ENCODE results near the gene ZNF287.
"Not testable (repeated sequence)": the region's sequence is repeated elsewhere in the genome, so short reads cannot be mapped to it uniquely, and the experiment has no call there.

ZNF287 gene

DNA sequence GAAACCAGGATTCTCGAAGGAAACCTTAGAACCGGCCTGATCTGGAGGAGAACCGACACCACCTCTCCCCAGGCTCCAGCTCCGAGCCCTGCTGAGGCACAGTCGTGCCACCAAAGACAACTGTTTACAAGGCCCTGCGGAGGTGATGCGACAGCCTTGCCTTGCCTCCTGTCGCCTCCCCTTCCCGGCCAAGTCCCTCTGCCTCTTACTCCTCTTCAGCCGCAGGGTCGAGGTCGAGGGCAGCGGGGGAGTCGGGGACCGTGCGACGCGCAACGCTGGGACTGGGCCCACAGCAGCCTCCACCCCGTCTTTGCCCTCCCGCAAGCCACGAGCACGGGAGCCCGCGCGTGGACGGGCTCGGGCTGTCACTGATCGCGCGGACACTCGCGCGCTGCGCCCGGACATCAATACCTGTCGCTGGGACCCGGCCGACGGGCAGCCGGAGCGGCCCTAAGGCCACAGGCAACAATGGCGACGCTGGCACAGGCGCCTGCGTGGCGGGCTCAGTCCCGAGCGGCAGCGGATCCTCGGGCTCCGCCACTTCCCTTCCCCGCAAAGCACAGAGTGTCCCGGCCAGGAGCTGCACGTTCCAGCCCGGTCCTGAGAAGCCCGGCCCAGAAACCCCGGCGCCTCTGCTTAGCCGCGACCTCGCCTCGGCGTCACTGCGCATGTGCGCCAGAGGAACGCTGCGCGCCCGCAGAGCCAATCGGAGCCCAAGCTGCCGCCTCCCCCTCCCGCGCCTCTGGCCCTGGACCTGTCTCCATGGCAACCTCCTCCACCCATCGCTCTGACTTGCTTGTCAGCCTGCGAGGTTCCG lies at the start of gene ZNF287:
TSS of gene ZNF287 (minus strand) at position 664 of the 817 bp plus-strand sequence. CDS start 1,473 bp downstream, outside the sequence.
- DNase-seq (ENCODE audit: low spot score) = peak; percentile 100

DNA sequence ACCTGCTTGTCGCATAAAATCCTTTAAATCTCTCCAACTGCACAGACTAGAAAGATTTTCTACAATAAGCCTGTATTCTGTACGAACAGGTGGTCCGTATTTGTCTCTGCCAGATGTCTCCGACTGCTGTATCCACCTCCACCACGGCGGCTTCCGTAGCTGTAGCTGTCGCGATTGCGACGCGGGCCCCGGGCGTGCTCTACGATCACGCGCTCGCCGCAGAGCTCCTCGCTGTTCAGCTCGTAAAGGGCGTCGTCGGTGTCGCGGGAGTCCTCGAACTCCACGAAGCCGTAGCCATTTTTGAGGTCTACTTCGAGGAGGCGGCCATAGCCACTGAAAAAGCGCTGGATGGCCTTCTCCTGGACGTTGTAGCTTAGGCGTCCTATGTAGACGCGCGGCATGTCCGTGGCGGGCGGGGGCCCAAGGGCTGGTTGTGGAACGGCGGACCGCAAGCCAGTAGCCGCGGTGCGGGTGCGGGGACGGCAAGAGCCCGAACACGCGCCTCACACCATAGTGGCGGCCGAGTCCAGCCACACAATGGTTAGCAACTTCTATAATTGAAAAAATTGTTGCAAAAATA lies 48.6 kb upstream of the ZNF287 start:
- DNase-seq (ENCODE audit: low spot score) = no peak

- DNase-seq (ENCODE audit: low spot score) = no peak
Observed at GRCh38 chr17:16599537-16599936, 30.5 kb upstream of the ZNF287 start.

DNA sequence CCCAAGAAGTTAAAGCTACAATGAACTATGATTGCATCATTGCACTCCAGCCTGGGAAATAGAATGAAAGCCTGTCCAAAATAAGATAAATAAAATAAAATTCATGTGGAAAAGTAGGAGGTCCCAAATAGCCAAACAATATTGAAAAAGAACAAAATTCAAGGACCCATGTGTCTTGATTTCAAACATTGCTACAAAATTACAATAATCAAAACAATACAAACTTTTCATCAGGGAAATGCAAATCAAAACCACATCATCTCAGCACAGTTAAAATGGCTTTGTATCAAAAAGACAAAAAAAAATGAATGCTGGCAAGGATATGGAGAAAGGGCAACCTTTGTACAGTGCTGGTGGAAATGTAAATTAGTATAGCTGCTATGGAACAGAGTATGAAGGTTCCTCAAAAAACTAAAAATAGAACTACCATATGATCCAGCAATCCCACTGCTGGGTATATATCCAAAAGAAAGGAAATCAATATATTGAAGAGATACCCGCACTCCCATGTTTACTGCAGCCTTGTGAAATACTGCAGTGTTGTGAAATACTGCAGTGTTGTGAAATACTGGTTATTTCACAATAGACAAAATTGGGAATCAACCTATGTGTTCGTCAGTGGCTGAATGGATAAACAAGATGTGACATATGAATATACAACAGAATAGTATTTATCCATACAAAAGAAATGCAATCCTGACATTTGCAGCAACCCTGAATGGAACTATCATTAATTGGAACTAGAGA lies 24.5 kb upstream of the ZNF287 start:
- no peak for DNase-seq (ENCODE audit: low spot score)

- DNase-seq (ENCODE audit: low spot score) = peak; percentile 99
Observed at GRCh38 chr17:16589097-16589969, 20.3 kb upstream of the ZNF287 start.

DNA sequence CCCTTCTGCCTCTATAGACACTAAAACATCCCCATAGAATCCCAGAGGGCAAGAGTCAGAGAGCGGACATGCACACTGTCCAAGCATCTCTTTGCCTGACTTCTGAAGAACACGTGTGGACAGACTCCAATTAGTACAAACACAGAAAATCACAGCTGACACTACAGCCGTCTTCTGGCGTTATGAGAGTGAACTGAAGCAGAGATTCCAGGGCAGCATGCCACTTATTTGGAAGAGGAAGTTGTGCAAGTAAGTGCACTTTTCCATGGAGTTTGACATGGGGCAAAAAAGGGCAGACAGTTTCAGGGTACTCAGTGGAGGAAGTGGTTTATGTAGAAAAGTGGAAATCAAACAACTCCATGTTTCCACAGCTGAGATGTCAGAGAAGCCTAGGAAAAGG lies 16.8 kb upstream of the ZNF287 start:
- no peak for DNase-seq (ENCODE audit: low spot score)

DNA sequence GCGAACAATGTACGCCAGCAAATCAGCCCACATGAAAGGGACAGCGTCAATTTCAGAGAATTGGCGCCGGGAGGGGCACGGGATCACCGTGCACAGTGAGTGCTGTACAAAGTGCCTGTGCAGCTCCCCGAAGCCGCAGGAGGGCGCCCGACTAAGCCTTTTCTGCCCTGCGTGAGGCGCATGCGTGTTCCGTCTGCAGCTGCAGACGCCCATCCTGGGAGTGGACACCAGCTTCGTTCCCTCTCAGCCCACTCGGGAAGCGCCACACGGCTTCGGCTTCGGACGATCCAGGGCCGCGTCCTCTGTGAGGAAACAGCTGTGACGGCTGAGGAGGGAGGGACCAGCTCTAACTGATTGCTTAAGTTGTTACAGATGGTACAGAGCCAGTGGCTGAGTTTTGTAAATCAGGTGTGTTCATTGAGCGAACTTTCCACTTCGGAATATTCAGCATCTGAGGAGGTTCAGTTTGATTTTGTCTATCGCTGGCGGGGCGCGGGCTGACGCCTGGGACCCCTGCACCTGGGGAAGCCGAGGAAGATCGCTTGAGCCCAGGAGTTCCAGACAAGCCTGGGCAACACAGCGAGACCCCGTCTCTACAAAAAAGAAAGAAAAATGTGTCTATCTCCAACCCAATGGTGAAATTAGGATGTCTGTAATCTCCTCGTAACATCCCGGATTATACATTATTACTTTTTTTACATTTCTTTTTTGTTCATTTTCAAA lies 15.4 kb upstream of the ZNF287 start:
- DNase-seq (ENCODE audit: low spot score) = peak; percentile 99

- DNase-seq (ENCODE audit: low spot score) = no peak
Observed at GRCh38 chr17:16583781-16584180, 14.8 kb upstream of the ZNF287 start.

DNA sequence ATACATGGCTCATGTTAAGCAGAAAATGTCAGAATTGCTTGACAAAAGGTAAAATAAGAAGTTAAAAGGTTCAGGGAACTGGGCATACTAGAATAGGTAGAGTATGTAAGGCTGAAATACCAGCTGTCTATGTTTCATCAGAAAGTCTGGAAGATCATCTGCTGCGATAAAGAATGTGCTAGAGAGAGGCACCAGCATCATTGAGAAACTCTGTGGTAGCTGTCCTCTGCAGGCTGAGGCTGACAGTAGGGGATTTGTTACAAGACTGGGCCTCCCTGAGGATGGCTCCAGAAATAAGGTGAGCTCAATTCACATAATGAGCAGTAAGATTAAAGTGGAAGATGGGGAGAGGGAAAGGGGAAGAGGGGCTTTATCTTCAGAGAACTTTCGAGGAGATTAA lies 4.5 kb upstream of the ZNF287 start:
- no peak for DNase-seq (ENCODE audit: low spot score)

- DNase-seq (ENCODE audit: low spot score) = no peak
Observed at GRCh38 chr17:16569358-16569712, 331 bp upstream of the ZNF287 start.

DNA sequence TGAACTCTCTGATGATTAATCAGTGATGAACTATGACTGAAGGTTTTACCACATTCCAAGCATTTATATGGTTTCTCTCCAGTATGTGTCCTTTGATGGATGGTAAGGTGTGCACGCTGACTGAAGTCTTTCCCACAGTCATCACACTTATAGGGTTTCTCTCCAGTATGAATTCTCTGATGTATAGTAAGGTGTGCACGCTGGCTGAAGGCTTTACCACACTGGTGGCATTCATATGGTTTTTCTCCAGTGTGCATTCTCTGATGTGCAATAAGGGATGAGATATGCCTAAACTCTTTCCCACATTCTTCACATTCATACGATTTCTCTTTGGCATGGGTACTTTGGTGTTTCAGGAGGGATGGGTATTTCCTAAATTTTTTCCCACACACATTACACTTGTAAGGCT lies 16.4 kb downstream of the ZNF287 start:
- no peak for DNase-seq (ENCODE audit: low spot score)

GRCh38 chr17:16551878-16552636 lies 16.9 kb downstream of the ZNF287 start:
- no peak for DNase-seq (ENCODE audit: low spot score)

GRCh38 chr17:16537130-16537458 lies 31.9 kb downstream of the ZNF287 start:
- no peak for DNase-seq (ENCODE audit: low spot score)

DNA sequence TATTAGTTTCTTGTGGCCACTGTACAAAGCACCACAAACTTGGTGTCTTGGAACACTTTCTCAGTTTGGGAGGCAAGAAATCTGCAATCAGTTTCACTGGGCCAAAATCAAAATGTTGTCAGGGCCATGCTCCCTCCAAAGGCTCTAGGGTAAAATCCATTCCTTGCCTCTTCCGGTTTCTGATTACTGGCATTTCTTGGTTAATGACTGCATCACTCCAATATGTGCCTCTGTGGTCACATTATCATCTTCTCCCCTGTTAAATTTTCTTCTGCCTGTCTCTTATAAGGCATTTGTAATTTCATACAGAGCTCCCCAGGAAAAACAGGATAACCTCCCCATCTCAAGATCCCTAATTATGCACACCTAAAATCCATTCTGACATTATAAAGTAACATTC lies 34.8 kb downstream of the ZNF287 start:
- peak; percentile 18 for DNase-seq (ENCODE audit: low spot score)

- no peak for DNase-seq (ENCODE audit: low spot score)
Observed at GRCh38 chr17:16529906-16530305, 39.1 kb downstream of the ZNF287 start.

DNA sequence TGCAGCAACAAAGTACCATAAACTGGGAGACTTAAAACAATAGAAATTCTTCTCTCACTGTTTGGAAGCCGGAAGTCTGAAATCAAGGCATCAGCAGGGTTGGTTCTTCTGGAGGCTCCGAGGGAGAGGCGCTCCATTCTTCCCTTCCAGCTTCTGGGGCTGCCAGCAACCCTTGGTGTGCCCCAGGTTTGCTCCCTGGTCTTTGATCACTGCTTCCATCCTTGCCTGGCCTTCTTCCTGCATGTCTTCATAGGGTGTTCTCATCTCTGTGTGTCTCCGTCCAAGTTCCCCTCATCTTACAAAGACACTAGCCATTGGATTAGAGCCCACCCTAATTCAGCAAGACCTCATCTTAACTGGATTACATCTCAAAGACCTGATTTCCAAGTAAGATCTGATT lies 41.7 kb downstream of the ZNF287 start:
- no peak for DNase-seq (ENCODE audit: low spot score)

- DNase-seq (ENCODE audit: low spot score) = not testable (repeated sequence)
Observed at GRCh38 chr17:16525556-16525955, 43.4 kb downstream of the ZNF287 start.

DNA sequence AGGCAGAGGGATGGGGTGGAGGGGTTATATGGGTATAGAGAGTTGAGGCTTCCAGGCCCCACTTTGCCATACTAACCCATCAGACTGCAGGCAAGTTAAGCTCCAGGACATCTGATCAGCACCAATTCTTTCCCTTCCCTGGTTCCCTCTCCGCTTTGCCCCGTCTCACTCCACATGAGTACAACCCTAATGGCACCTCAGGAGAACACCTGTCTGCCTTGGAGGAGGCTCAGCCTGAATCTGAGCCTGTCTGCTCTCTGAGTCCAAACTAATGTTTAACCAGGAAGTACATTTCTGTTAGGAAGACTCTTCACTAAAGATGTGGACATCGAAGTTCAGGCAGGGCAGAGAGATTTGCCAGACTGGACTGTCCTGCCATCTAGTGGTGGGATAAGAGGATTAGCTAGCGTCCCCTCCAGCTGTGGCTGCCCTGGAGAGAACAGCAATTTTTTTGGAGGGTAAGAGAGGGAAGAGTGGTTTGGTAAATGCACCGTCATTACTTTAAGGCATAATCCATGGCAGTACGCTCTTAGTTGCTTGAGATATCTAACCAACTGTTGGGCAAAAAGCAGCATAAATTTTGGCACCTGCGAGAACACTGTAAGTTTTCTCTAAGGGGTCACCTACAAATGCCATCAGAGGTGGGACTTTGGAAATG lies 47.8 kb downstream of the ZNF287 start:
- DNase-seq (ENCODE audit: low spot score) = peak; percentile 91

DNA sequence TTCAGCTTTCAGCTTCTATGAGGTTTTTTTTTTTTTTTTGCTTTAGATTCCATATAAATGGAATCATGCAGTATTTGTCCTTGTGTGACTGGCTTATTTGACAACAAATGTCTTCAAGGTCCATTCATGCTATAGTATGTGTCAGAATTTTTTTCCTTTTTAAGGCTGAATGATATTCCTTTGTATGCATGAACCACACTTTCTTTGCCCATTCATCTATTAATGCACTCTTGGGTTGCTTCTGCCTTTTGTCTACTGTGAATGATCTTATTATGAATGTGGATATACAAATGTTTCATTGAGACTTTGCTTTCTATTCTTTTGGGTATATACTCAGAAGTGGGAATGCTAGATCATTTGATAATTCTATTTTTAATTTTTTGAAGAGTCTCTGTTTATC lies 50.0 kb downstream of the ZNF287 start:
- DNase-seq (ENCODE audit: low spot score) = no peak

GRCh38 chr17:16517477-16517876 lies 51.5 kb downstream of the ZNF287 start:
- DNase-seq (ENCODE audit: low spot score) = no peak
